Endothelial cell of umbilical vein (primary cell): ENCODE results near the gene PDLIM4. TPM values are rescaled to one million over a fixed set of nuclear protein-coding genes. Genes with fewer than 3 reads are reported as not detected.

Experiments used
- BruUV-seq: library from RNA; stranded (reverse); fragments of 400-500 nt; replicated peaks from 2 replicates; lab custom pipeline; 2021; lab: Mats Ljungman, UMichigan
- CTCF ChIA-PET: fragments of 300-600, 350-600 bp; sonication (Branson Sonifier 250); formaldehyde crosslinking; loops from one replicate; lab custom pipeline; 2021; ENCODE audit warnings: antibody characterized with exemption, inconsistent platforms; lab: Charles Lee
- POLR2A ChIA-PET: fragments of 300-600, 350-600 bp; sonication (Branson Sonifier 250); formaldehyde crosslinking; loops from one replicate; lab custom pipeline; 2021; ENCODE audit warnings: antibody characterized with exemption, inconsistent platforms; lab: Charles Lee
- DNase-seq: peaks from one replicate; pipeline ENCODE4 v3.0.0-alpha.2; 2011; ENCODE audit warnings: low read depth, low spot score
- FAIRE-seq: peaks from 2 replicates; lab custom pipeline; 2011; peaks lifted over from hg19 to GRCh38; lab: Jason Lieb, UNC
- H2AFZ ChIP-seq: 2 replicates; pipeline ENCODE4 v1.6.0; 2012; ENCODE audit warnings: low read depth, low read length, control low read depth, inconsistent platforms
- H3K27ac ChIP-seq: 2 replicates; pipeline ENCODE4 v1.5.1; 2011; ENCODE audit warnings: low read depth, mild to moderate bottlenecking, control low read depth, low read length, moderate library complexity; ENCODE audit not compliant: insufficient read depth
- H3K27me3 ChIP-seq, 2 experiments: 2 replicates each; pipeline versions ENCODE4 v1.6.0 to v1.6.1; 2011; ENCODE audit warnings: low read length in 2 of 2, mixed read lengths in 1 of 2; ENCODE audit not compliant: control insufficient read depth in 2 of 2, insufficient read depth in 2 of 2
- H3K36me3 ChIP-seq, 2 experiments: 2 replicates in 1 of 2; 3 replicates in 1 of 2; pipeline ENCODE4 v1.5.1; 2011; ENCODE audit warnings: low read length in 2 of 2, mild to moderate bottlenecking in 1 of 2, moderate library complexity in 1 of 2; ENCODE audit not compliant: control insufficient read depth in 2 of 2, insufficient read depth in 2 of 2; ENCODE audit errors: extremely low read depth in 1 of 2
- H3K4me1 ChIP-seq: 3 replicates; pipeline ENCODE4 v1.5.1; 2011; ENCODE audit warnings: mild to moderate bottlenecking, low read length; ENCODE audit not compliant: control insufficient read depth, insufficient read depth; ENCODE audit errors: extremely low read depth
- H3K4me2 ChIP-seq: 2 replicates; pipeline ENCODE4 v1.6.1; 2011; ENCODE audit warnings: low read length, control low read depth, mixed read lengths; ENCODE audit not compliant: insufficient read depth
- H3K4me3 ChIP-seq, 3 experiments: fragments of 200-600 bp in 1 of 3; sonication (generic), shearing (Covaris generic) in 1 of 3; replicated peaks in 1 of 3; 2 replicates each; pipeline ENCODE4 v1.5.1; 2011 to 2016; ENCODE audit warnings: control low read depth in 3 of 3, low read length in 3 of 3, mild to moderate bottlenecking in 2 of 3, inconsistent platforms in 1 of 3, low read depth in 1 of 3, moderate library complexity in 1 of 3; ENCODE audit not compliant: insufficient read depth in 1 of 3
- H3K79me2 ChIP-seq: 2 replicates; pipeline ENCODE4 v1.6.0; 2012; ENCODE audit warnings: low read length, inconsistent platforms; ENCODE audit not compliant: control insufficient read depth, insufficient read depth
- H3K9ac ChIP-seq: replicated peaks from 2 replicates; pipeline ENCODE3; 2011; ENCODE audit warnings: low read length, control low read depth; ENCODE audit not compliant: insufficient read depth; ENCODE audit errors: extremely low read depth
- H3K9me1 ChIP-seq: replicated peaks from 3 replicates; pipeline ENCODE4 v1.6.0; 2011; ENCODE audit warnings: mild to moderate bottlenecking, low read length; ENCODE audit not compliant: control insufficient read depth, insufficient read depth; ENCODE audit errors: extremely low read depth
- H3K9me3 ChIP-seq: replicated peaks from 2 replicates; pipeline ENCODE4 v1.5.1; 2012; ENCODE audit warnings: low read length, inconsistent platforms; ENCODE audit not compliant: control insufficient read depth, insufficient read depth
- H4K20me1 ChIP-seq: replicated peaks from 2 replicates; pipeline ENCODE3; 2011; ENCODE audit warnings: mild to moderate bottlenecking, low read length; ENCODE audit not compliant: control insufficient read depth, insufficient read depth; ENCODE audit errors: extremely low read depth
- CTCF ChIP-seq, 2 donors: IDR thresholded peaks; 1 replicate in 1 of 2; 2 replicates in 1 of 2; pipeline ENCODE4 v1.5.1; 2011; ENCODE audit warnings: low read length in 2 of 2, mild to moderate bottlenecking in 2 of 2, moderate library complexity in 2 of 2, control low read depth in 1 of 2, inconsistent platforms in 1 of 2, low read depth in 1 of 2; ENCODE audit not compliant: insufficient read depth in 1 of 2; ENCODE audit errors: extremely low read depth in 1 of 2
- GATA2 ChIP-seq: IDR thresholded peaks from 2 replicates; pipeline ENCODE4 v1.7.0; 2011; ENCODE audit warnings: low read depth, mild to moderate bottlenecking, moderate library complexity, mixed read lengths, low read length; ENCODE audit not compliant: insufficient read length, insufficient read depth
- MYC ChIP-seq: IDR thresholded peaks from one replicate; pipeline ENCODE4 v1.6.1; 2011; ENCODE audit warnings: mild to moderate bottlenecking, low read depth, low read length
- POLR2A ChIP-seq: IDR thresholded peaks from 2 replicates; pipeline ENCODE4 v1.6.1; 2012; ENCODE audit warnings: low read depth, mild to moderate bottlenecking, control low read depth, low read length
- POLR2AphosphoS5 ChIP-seq: IDR thresholded peaks from 2 replicates; pipeline ENCODE4 v1.6.1; 2012; ENCODE audit warnings: low read depth, mild to moderate bottlenecking, control low read depth, low read length, moderate library complexity; ENCODE audit not compliant: insufficient read depth
- dilution Hi-C: fragments of 300-500 bp; cut with MboI; formaldehyde crosslinking; loops from one replicate; pipeline ENCODE4 v1.15.0; 2019; ENCODE audit warnings: low sequenced_read_pairs; ENCODE audit not compliant: extremely low pct_ligation_motif_present
- intact Hi-C: fragments of 100-400 bp; cut with micrococcal nuclease; formaldehyde crosslinking; loops from one replicate; pipeline ENCODE4 v1.10.0; 2022
- polyA plus RNA-seq, 4 experiments: library from polyadenylated mRNA; depleted of rRNA in 3 of 4; stranded (reverse) in 3 of 4; unstranded in 1 of 4; fragments of >200 nt; gene quantifications; 2 replicates each; pipeline versions ENCODE4 v1.2.1 to v1.2.3, GENCODE V29; 2011 to 2012; ENCODE audit warnings: missing spikeins in 1 of 4
- total RNA-seq: library from RNA; stranded (reverse); gene quantifications from 2 replicates; pipeline ENCODE4 v1.2.3, GENCODE V29; 2021
- TF ChIP-seq, protein P1 (sequence below): IDR thresholded peaks from 2 replicates; pipeline ENCODE4 v1.6.1; 2011; ENCODE audit not compliant: insufficient read depth, insufficient read length

PDLIM4 gene
- total and polyA plus RNA-seq, 2 donors (not counting 3 experiments of a cell fraction or from before 2014, with no cell fraction given): 65.7 to 112 TPM

DNA sequence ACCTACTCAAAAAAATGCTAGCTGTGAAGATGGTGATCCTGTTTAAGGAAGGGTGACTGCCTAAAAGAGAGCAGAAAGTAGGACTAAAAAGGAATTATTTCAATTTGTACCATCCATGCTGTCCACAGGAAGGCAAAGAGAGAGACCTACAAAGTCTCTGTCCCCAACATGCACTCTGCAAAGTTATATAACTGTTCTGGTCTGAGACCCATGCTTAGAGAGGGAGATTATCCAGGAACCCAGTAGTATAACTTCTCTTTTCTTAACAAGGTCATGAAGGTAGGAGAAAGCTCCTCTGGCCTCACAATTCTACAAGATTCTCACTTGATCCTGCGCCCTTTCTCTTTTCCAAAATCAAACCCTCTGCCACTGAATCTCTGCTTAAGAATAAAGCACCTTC lies 62.5 kb downstream of the PDLIM4 start:
- Histone ChIP-seq H3K27me3 (no peaks in the 10 kb centered on the region), H3K4me3 (no peak overlapping the region), H3K9ac (no peak overlapping the region), H3K9me3 (no peaks in the 10 kb centered on the region), H3K27ac (no peak overlapping the region), H3K4me2 (no peak overlapping the region), H3K9me1 (no peaks in the 10 kb centered on the region), H4K20me1 (no peaks in the 10 kb centered on the region), H3K79me2 (no peaks in the 10 kb centered on the region), H3K36me3 (peaks cover 0 to 3% of the 10 kb centered on the region in 2 experiments), H2AFZ (no peak overlapping the region), H3K4me1 (no peaks in the 10 kb centered on the region)
- intact Hi-C loops (no loop called here), dilution Hi-C loops (no loop called here)
- no peak for TF ChIP-seq CTCF (IDR thresholded peaks at IDR 0.05; ENCODE audit: extremely low read depth in 1 of 2, insufficient read depth in 1 of 2, low read depth in 1 of 2, low read length in 2 of 2)
- TF ChIP-seq POLR2A: no peak
- TF ChIP-seq, protein P1, sequence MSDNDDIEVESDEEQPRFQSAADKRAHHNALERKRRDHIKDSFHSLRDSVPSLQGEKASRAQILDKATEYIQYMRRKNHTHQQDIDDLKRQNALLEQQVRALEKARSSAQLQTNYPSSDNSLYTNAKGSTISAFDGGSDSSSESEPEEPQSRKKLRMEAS: no peak
- TF ChIP-seq POLR2AphosphoS5: no peak
- TF ChIP-seq MYC: no peak
- no peak for TF ChIP-seq GATA2
- DNase-seq: no peak
- CTCF ChIA-PET: interaction anchor here (1.2 kb wide), 1 partner anchor 26 kb away, joined by 5 read pairs; the partner anchor contains the start of gene SLC22A4
- no TSS peak for BruUV-seq
- FAIRE-seq: no peak
- POLR2A ChIA-PET: no interaction called here
